Testis (tissue), 3 donors: Measurements from ENCODE around the gene ATP13A2. TPM values are rescaled to one million over a fixed set of nuclear protein-coding genes. Genes with fewer than 3 reads are reported as not detected.

Experiments used
- DNase-seq: peaks from one replicate; pipeline ENCODE4 v3.0.0-alpha.2; 2019
- H3K27ac ChIP-seq, 2 donors: fragments of 200-600 bp; sonication (generic); one replicate each; pipeline ENCODE4 v1.5.1; 2019
- H3K27me3 ChIP-seq: fragments of 200-600 bp; sonication (generic); one replicate; pipeline ENCODE4 v1.5.1; 2019
- H3K36me3 ChIP-seq: fragments of 200-600 bp; sonication (generic); one replicate; pipeline ENCODE4 v1.5.1; 2017; ENCODE audit warnings: low read depth; ENCODE audit errors: missing control alignments
- H3K4me1 ChIP-seq: fragments of 200-600 bp; sonication (generic); one replicate; pipeline ENCODE4 v1.5.1; 2019
- H3K4me3 ChIP-seq, 2 donors: fragments of 200-600 bp; sonication (generic); one replicate each; pipeline ENCODE4 v1.5.1; 2017 to 2019
- H3K9me3 ChIP-seq: fragments of 200-600 bp; sonication (generic); one replicate; pipeline ENCODE4 v1.5.1; 2017
- POLR2A ChIP-seq: fragments of 450-650 bp; IDR thresholded peaks from one replicate; pipeline ENCODE4 v1.6.1; 2017; ENCODE audit warnings: antibody characterized with exemption, mild to moderate bottlenecking, moderate library complexity
- WGBS, 2 donors: methylation state at CpG; one replicate each; pipeline ENCODE4 v1.1.5; 2018; 5-methylcytosine and 5-hydroxymethylcytosine counted together
- intact Hi-C: fragments of 100-400 bp; cut with DNase I; formaldehyde crosslinking; loops from one replicate; pipeline ENCODE4 v1.15.1; 2023; ENCODE audit warnings: low total_unique reads
- polyA plus RNA-seq: library from polyadenylated mRNA; stranded (reverse); fragments of 350-450 nt; fragmentation: Illumina TruSeq; extraction: RNeasy Lipid Tissue Mini Kit (QIAGEN cat#74804); gene quantifications from one replicate; pipeline ENCODE4 v1.2.3, GENCODE V29; 2014; ENCODE audit warnings: low read depth, low replicate concordance; ENCODE audit not compliant: insufficient read depth
- total RNA-seq, 2 donors: library from RNA; depleted of rRNA; stranded (reverse); fragments of >200 nt; gene quantifications; one replicate each; pipeline ENCODE4 v1.2.3, GENCODE V29; 2016
- TF ChIP-seq, protein P1 (sequence below), 3 experiments: fragments of 450-650 bp in 2 of 3; fragments of 200-600 bp in 1 of 3; sonication (generic) in 1 of 3; IDR thresholded peaks; one replicate each; pipeline ENCODE4 v1.5.1; 2016 to 2019; ENCODE audit warnings: antibody characterized with exemption in 3 of 3, mild to moderate bottlenecking in 2 of 3, moderate library complexity in 1 of 3

Gene ATP13A2
- total and polyA plus RNA-seq, 3 donors from 2014 or later, result 36.9 to 45.6 (median 42.4) TPM

GRCh38 chr1:17031436-17031835 is 19.7 kb upstream of the ATP13A2 start:
- no peak overlapping the region for H3K27ac ChIP-seq
- no peaks in the 10 kb centered on the region for H3K27me3 ChIP-seq
- H3K36me3 ChIP-seq, result no peaks in the 10 kb centered on the region
- H3K4me1 ChIP-seq, result no peaks in the 10 kb centered on the region
- intact Hi-C loops, result no loop called here
- H3K9me3 ChIP-seq, result no peaks in the 10 kb centered on the region
- peak; percentile 10 for DNase-seq
- no peak overlapping the region for H3K4me3 ChIP-seq
- WGBS, 2 donors, result 89 to 90% methylated on average over 4 of the region's 4 CpGs
- TF ChIP-seq POLR2A, result no peak
- TF ChIP-seq, protein P1, sequence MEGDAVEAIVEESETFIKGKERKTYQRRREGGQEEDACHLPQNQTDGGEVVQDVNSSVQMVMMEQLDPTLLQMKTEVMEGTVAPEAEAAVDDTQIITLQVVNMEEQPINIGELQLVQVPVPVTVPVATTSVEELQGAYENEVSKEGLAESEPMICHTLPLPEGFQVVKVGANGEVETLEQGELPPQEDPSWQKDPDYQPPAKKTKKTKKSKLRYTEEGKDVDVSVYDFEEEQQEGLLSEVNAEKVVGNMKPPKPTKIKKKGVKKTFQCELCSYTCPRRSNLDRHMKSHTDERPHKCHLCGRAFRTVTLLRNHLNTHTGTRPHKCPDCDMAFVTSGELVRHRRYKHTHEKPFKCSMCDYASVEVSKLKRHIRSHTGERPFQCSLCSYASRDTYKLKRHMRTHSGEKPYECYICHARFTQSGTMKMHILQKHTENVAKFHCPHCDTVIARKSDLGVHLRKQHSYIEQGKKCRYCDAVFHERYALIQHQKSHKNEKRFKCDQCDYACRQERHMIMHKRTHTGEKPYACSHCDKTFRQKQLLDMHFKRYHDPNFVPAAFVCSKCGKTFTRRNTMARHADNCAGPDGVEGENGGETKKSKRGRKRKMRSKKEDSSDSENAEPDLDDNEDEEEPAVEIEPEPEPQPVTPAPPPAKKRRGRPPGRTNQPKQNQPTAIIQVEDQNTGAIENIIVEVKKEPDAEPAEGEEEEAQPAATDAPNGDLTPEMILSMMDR (IDR thresholded peaks at IDR 0.05), result no peak

GRCh38 chr1:17030206-17030605 is 18.5 kb upstream of the ATP13A2 start:
- WGBS, 2 donors, result 88 to 89% methylated on average over 4 of the region's 4 CpGs
- intact Hi-C loops, result no loop called here
- Histone ChIP-seq H3K27ac (no peak overlapping the region), H3K4me1 (no peaks in the 10 kb centered on the region), H3K4me3 (no peak overlapping the region), H3K9me3 (no peaks in the 10 kb centered on the region), H3K36me3 (no peaks in the 10 kb centered on the region), H3K27me3 (no peaks in the 10 kb centered on the region)
- no peak for TF ChIP-seq POLR2A
- TF ChIP-seq, protein P1 (IDR thresholded peaks at IDR 0.05), result no peak
- no peak for DNase-seq

DNA sequence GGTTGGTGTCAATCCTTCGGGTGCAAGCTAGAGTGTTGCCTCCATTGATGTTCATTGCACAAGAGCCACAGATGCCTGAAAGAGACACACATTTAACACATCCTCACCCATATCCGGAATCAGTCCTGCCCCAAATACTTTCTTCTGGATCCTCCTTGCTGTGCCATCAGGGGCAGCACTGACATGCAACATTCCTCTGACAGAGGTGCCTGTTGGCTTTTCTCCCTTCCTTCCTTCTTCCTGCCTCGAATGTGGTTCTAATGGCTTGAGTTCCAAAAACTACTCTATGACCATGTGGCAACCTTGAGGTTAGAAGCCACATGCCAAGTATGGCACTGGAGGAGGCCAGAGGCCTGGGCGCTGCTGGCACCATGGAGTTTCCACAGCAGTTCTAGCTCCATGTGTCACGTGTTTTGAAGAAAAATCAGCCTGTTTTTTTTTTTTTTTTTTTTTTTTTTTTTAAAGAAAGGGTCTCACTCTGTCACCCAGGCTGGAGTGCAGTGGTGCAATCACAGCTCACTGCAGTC is 17.0 kb upstream of the ATP13A2 start:
- Histone ChIP-seq H3K27ac (no peak overlapping the region), H3K27me3 (no peaks in the 10 kb centered on the region), H3K36me3 (no peaks in the 10 kb centered on the region), H3K4me3 (no peak overlapping the region), H3K4me1 (no peaks in the 10 kb centered on the region), H3K9me3 (no peaks in the 10 kb centered on the region)
- TF ChIP-seq POLR2A, result no peak
- TF ChIP-seq, protein P1 (IDR thresholded peaks at IDR 0.05), result no peak
- WGBS, 2 donors, result 86 to 89% methylated on average over 5 of the region's 5 CpGs
- intact Hi-C loops, result loop anchor here (10.0 kb wide), 1 partner anchor 74 kb away; no protein-coding TSS in a partner anchor
- peak; percentile 4 for DNase-seq

DNA sequence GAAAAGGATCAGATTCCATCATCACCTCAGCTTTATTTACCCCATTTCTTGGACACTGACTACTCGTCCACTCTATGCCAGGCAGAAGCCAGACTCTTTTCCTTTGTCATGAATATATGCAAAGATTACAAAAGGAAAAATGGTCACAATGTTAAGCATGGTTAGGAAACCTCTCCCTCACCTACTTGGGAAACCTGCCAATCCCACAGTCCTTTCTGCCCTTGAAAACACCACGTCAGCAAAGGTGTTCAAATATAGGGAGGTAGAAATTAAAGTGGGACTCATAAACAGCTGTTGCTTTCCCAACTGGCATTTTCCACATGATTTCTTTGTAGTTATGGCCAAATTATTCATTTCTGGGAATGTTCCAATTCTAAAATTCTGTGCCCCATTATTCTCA is 16.2 kb upstream of the ATP13A2 start:
- WGBS, 2 donors, result 75 to 76% methylated on average over 2 of the region's 2 CpGs
- no peaks in the 10 kb centered on the region for H3K4me1 ChIP-seq
- H3K27ac ChIP-seq, result no peak overlapping the region
- H3K27me3 ChIP-seq, result no peaks in the 10 kb centered on the region
- no peak for DNase-seq
- no peak overlapping the region for H3K4me3 ChIP-seq
- intact Hi-C loops, result loop anchor here (10.0 kb wide), 1 partner anchor 73 kb away; no protein-coding TSS in a partner anchor
- TF ChIP-seq, protein P1 (IDR thresholded peaks at IDR 0.05), result no peak
- TF ChIP-seq POLR2A, result no peak
- H3K9me3 ChIP-seq, result no peaks in the 10 kb centered on the region
- H3K36me3 ChIP-seq, result no peaks in the 10 kb centered on the region

- intact Hi-C loops, result loop anchor here (10.0 kb wide), 1 partner anchor 73 kb away; no protein-coding TSS in a partner anchor
- WGBS, 2 donors, result 78 to 87% methylated on average over 5 of the region's 5 CpGs
- Histone ChIP-seq H3K9me3 (no peaks in the 10 kb centered on the region), H3K27ac (no peak overlapping the region), H3K36me3 (no peaks in the 10 kb centered on the region), H3K4me3 (no peak overlapping the region), H3K27me3 (no peaks in the 10 kb centered on the region), H3K4me1 (no peaks in the 10 kb centered on the region)
- TF ChIP-seq, protein P1 (IDR thresholded peaks at IDR 0.05), result no peak
- no peak for TF ChIP-seq POLR2A
- DNase-seq, result peak; percentile 14
Observed at GRCh38 chr1:17027403-17027802, 15.7 kb upstream of the ATP13A2 start.
